ENCODE data around the gene PPFIBP1. TPM values are rescaled to one million over a fixed set of nuclear protein-coding genes. Genes with fewer than 3 reads are reported as not detected.
A peak's percentile ranks its signal among the peaks of the same experiment; 100 is the strongest.
"Not testable (repeated sequence)": the region's sequence is repeated elsewhere in the genome, so short reads cannot be mapped to it uniquely, and the experiment has no call there.

PPFIBP1 gene
- total RNA-seq, 1 donor from 2014 or later, result 117 TPM

- H3K36me3 ChIP-seq, result peaks cover 7% of the 10 kb centered on the region
- no peaks in the 10 kb centered on the region for H3K27me3 ChIP-seq (ENCODE audit: low read depth)
- no peaks in the 10 kb centered on the region for H3K9me3 ChIP-seq
- H3K4me3 ChIP-seq, result no peak overlapping the region
- intact Hi-C loops (cut with DNase I), result no loop called here
- no peak for ATAC-seq
- no peak overlapping the region for H3K27ac ChIP-seq
- H3K4me1 ChIP-seq, result peaks cover 7% of the 10 kb centered on the region
- TF ChIP-seq CTCF (IDR thresholded peaks at IDR 0.05), result no peak
- DNase-seq, result no peak
Measured at GRCh38 chr12:27631365-27631764, 107.4 kb downstream of the PPFIBP1 start.

- no peak for TF ChIP-seq CTCF (IDR thresholded peaks at IDR 0.05)
- intact Hi-C loops (cut with DNase I), result no loop called here
- no peak overlapping the region for H3K4me3 ChIP-seq
- H3K4me1 ChIP-seq, result peaks cover 7% of the 10 kb centered on the region
- H3K27ac ChIP-seq, result no peak overlapping the region
- no peaks in the 10 kb centered on the region for H3K9me3 ChIP-seq
- no peak for ATAC-seq
- DNase-seq, result no peak
- no peaks in the 10 kb centered on the region for H3K27me3 ChIP-seq (ENCODE audit: low read depth)
- H3K36me3 ChIP-seq, result peaks cover 11% of the 10 kb centered on the region
Measured at GRCh38 chr12:27631813-27632491, 107.9 kb downstream of the PPFIBP1 start.

DNA sequence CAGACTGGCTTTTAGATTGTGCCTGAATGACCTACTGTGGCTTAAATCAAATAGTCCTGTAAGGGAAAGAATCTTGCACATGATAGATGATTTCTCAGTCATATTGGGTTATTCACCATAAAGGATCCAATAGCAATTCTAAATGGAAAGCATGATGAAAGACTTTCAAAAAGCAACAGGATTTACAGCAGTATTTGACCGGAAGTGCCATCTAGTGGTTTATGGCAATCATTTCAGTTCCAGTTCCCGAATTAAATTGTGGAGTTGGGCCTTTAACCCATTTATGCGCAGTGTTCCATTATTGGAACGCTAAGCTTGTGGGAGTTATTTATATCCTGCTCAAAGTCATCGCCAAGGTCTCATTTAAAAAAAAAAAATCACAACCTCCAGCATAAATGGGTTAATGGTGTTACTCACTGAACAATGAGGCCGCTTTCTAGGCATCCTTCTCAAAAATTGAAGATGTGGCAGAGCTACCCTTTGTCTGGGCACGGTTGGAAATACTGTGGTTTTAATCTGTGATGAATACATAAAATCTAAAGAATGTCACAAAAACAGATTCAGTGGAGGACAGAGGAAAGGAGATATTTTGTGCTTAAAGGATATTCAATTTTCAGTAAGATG is 111.5 kb downstream of the PPFIBP1 start:
- intact Hi-C loops (cut with DNase I), result no loop called here
- Histone ChIP-seq H3K36me3 (peaks cover 12% of the 10 kb centered on the region), H3K4me1 (peaks cover 7% of the 10 kb centered on the region), H3K27ac (no peak overlapping the region), H3K4me3 (no peak overlapping the region), H3K9me3 (no peaks in the 10 kb centered on the region), H3K27me3 (ENCODE audit: low read depth) (no peaks in the 10 kb centered on the region)
- peak; percentile 61 for TF ChIP-seq CTCF (IDR thresholded peaks at IDR 0.05)
- no peak for DNase-seq
- ATAC-seq, result peak in 1 of 2 donors; percentile 63

DNA sequence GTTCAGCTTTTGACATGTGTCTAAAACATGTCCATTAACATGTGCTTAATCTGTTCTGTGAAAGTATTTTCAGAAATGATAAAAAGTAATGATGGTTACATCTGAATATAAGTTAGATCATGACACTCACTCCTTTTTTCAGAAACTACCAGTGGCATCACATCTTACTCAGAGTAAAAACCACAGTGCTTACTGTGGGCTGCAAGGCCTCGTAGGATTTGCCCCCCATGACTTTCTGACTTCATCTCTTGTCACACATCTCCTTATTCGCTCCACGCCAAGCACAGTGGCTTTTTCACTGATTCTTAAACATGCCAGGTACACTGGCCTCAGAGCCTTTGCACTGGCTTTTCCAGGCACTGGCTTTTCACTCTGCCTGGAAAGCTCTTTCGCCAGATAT is 112.6 kb downstream of the PPFIBP1 start:
- H3K27ac ChIP-seq; DNase-seq; H3K27me3 ChIP-seq (ENCODE audit: low read depth); intact Hi-C loops (cut with DNase I); H3K9me3 ChIP-seq; H3K4me1 ChIP-seq; ATAC-seq; H3K4me3 ChIP-seq: not testable (repeated sequence)
- peaks cover 12% of the 10 kb centered on the region for H3K36me3 ChIP-seq

GRCh38 chr12:27637524-27637923 is 113.5 kb downstream of the PPFIBP1 start:
- no peak for DNase-seq
- Histone ChIP-seq H3K27ac (no peak overlapping the region), H3K9me3 (no peaks in the 10 kb centered on the region), H3K4me1 (peaks cover 7% of the 10 kb centered on the region), H3K27me3 (ENCODE audit: low read depth) (no peaks in the 10 kb centered on the region), H3K4me3 (no peak overlapping the region), H3K36me3 (peaks cover 12% of the 10 kb centered on the region)
- no peak for TF ChIP-seq CTCF (IDR thresholded peaks at IDR 0.05)
- intact Hi-C loops (cut with DNase I), result no loop called here
- no peak for ATAC-seq

GRCh38 chr12:27639265-27639664 is 115.3 kb downstream of the PPFIBP1 start:
- ATAC-seq (no peak), DNase-seq (no peak)
- H3K27me3 ChIP-seq (ENCODE audit: low read depth), result no peaks in the 10 kb centered on the region
- no peak overlapping the region for H3K27ac ChIP-seq
- no peak overlapping the region for H3K4me3 ChIP-seq
- intact Hi-C loops (cut with DNase I), result no loop called here
- H3K4me1 ChIP-seq, result peaks cover 10% of the 10 kb centered on the region
- peaks cover 12% of the 10 kb centered on the region for H3K36me3 ChIP-seq
- no peaks in the 10 kb centered on the region for H3K9me3 ChIP-seq
- TF ChIP-seq CTCF (IDR thresholded peaks at IDR 0.05), result no peak

DNA sequence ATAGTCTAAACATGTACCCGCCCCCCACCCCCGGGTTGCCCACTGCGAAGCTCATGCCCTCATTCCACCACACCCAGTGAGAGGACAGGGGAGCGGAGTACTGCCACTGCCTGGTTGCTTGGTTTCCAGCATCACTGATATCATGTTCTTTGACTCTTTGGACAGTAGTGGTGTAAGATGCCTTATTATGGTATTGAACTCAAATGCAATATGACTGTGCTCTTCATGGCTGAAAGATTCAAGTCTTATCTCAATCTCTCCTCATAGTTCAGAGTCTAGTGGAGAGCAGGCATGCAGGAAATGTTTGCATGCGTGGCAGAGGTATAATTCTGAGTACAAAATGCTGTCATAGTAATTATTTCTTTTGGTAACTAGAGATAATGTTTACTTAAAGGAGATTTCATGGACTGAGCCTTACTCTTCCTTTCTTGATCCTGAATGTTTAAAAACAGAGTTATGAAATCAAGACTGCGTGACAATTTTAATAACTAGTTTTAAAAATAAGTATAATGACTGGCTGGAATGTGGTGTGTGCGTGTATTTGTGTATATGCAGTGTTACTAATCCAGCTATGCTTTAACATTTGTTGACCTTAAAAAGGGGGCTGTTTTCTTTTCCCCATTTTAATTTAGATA is 116.7 kb downstream of the PPFIBP1 start:
- H3K36me3 ChIP-seq; H3K9me3 ChIP-seq; DNase-seq; H3K4me1 ChIP-seq; intact Hi-C loops (cut with DNase I); H3K27ac ChIP-seq; H3K27me3 ChIP-seq (ENCODE audit: low read depth); H3K4me3 ChIP-seq: not testable (repeated sequence)
- ATAC-seq, result peak in 1 of 2 donors; percentile 23

GRCh38 chr12:27642361-27642760 is 118.4 kb downstream of the PPFIBP1 start:
- H3K4me3 ChIP-seq; H3K27me3 ChIP-seq (ENCODE audit: low read depth); H3K36me3 ChIP-seq; H3K9me3 ChIP-seq; intact Hi-C loops (cut with DNase I); H3K4me1 ChIP-seq; H3K27ac ChIP-seq; ATAC-seq; DNase-seq: not testable (repeated sequence)

Data from lower lobe of right lung (tissue), 2 donors.